ENCODE data around the gene TOP1. TPM values are rescaled to one million over a fixed set of nuclear protein-coding genes. Genes with fewer than 3 reads are reported as not detected.
A peak's percentile ranks its signal among the peaks of the same experiment; 100 is the strongest.

The TOP1 gene
- total RNA-seq, 1 donor from 2014 or later, result 102 TPM

DNA sequence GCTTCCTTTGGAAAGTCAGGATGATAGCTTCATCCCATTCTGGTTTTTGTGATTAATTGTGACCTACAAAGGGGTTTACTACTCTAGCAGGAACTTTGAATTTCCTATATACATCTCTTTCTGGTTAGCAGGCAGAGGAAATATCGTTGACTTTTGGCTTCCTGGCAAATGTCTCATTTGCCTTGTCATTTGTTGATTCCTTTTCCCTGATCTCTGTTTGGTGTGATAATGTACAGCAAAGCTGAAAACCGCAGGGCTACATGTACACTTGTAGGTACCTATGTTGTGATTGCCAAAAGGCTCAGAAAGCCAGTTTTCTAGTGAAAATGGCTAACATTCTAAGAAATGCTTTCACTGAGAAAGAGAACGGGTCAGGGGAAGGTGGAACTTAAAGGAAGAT, 44.3 kb downstream of the TOP1 start:
- Mint-ChIP-seq H3K4me1 (peaks cover 40% of the 10 kb centered on the region), H3K27ac (ENCODE audit: unreplicated experiment) (no peak overlapping the region), H3K27me3 (ENCODE audit: low read depth) (no peaks in the 10 kb centered on the region), H3K9me3 (no peaks in the 10 kb centered on the region), H3K36me3 (ENCODE audit: low read depth) (peaks cover 9% of the 10 kb centered on the region), H3K4me3 (no peak overlapping the region)
- no peak for DNase-seq (ENCODE audit: low read depth, low spot score)
- TF ChIP-seq, protein P1, sequence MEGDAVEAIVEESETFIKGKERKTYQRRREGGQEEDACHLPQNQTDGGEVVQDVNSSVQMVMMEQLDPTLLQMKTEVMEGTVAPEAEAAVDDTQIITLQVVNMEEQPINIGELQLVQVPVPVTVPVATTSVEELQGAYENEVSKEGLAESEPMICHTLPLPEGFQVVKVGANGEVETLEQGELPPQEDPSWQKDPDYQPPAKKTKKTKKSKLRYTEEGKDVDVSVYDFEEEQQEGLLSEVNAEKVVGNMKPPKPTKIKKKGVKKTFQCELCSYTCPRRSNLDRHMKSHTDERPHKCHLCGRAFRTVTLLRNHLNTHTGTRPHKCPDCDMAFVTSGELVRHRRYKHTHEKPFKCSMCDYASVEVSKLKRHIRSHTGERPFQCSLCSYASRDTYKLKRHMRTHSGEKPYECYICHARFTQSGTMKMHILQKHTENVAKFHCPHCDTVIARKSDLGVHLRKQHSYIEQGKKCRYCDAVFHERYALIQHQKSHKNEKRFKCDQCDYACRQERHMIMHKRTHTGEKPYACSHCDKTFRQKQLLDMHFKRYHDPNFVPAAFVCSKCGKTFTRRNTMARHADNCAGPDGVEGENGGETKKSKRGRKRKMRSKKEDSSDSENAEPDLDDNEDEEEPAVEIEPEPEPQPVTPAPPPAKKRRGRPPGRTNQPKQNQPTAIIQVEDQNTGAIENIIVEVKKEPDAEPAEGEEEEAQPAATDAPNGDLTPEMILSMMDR (conservative IDR thresholded peaks at IDR 0.05), result no peak

DNA sequence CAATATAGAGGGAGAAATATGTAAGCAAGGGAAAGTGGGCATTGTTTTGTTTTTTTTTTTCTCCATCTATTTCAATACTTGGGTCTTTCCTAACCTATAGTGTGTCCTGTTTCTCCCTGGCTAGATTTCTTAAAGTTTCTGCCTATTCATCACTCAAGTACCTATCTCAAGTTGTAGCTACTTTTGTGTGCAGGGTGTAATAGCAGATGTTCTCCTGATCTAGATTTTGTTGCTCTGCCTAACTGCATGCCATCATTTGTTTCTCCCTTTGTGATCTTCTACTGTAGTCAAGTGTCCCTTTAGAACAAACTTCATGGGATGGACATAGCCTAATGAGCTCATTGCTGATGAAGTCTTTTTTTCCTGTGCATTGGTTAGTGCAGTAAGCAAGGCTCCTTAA, 45.8 kb downstream of the TOP1 start:
- H3K27ac Mint-ChIP-seq (ENCODE audit: unreplicated experiment), result no peak overlapping the region
- no peak for DNase-seq (ENCODE audit: low read depth, low spot score)
- TF ChIP-seq, protein P1 (conservative IDR thresholded peaks at IDR 0.05), result no peak
- H3K4me1 Mint-ChIP-seq, result peaks cover 33% of the 10 kb centered on the region
- peaks cover 8% of the 10 kb centered on the region for H3K36me3 Mint-ChIP-seq (ENCODE audit: low read depth)
- H3K27me3 Mint-ChIP-seq (ENCODE audit: low read depth), result no peaks in the 10 kb centered on the region
- H3K9me3 Mint-ChIP-seq, result no peaks in the 10 kb centered on the region
- H3K4me3 Mint-ChIP-seq, result no peak overlapping the region

DNA sequence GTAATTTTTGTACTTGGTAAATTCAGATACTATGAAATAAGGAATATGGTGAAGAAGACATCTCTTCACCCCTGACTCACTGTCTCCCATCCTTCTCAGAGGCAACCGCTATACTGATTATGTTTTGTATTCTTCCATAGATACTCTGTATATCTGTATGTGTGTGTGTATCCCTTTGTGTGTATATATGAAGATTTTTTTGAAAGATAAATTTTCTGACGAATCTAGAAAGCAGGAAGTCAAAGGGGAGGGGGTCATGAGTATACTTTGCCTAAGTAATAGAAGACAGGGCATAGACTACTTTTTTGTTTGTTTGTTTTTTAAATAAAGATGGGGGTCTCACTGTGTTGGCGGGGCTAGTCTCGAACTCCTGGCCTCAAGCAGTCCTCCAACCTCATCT, 48.2 kb downstream of the TOP1 start:
- TF ChIP-seq, protein P1 (conservative IDR thresholded peaks at IDR 0.05), result no peak
- Mint-ChIP-seq H3K27ac (ENCODE audit: unreplicated experiment) (no peak overlapping the region), H3K4me1 (peaks cover 30% of the 10 kb centered on the region), H3K9me3 (no peaks in the 10 kb centered on the region), H3K4me3 (no peak overlapping the region), H3K36me3 (ENCODE audit: low read depth) (peaks cover 14% of the 10 kb centered on the region), H3K27me3 (ENCODE audit: low read depth) (no peaks in the 10 kb centered on the region)
- no peak for DNase-seq (ENCODE audit: low read depth, low spot score)

DNA sequence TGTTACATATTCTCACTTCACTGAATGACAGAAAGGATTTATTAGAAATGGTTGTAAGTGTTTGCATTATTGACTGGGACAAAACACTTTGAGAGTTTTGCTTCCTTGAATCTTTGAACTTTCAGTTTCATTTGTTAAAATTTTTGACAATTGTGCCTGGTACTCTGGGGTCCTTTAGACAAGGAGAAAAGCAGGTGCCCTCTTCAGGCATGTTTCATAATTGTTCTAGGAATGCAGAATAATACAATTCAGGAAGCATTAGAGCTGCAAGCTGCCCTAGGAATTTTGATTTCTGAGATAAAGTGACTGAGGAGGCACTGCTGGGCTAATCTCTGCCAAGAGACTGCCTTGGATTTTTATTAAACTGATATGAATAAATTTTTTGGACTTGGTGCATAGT, 49.7 kb downstream of the TOP1 start:
- Mint-ChIP-seq H3K4me3 (no peak overlapping the region), H3K27me3 (ENCODE audit: low read depth) (no peaks in the 10 kb centered on the region), H3K9me3 (no peaks in the 10 kb centered on the region), H3K36me3 (ENCODE audit: low read depth) (peaks cover 16% of the 10 kb centered on the region), H3K27ac (ENCODE audit: unreplicated experiment) (no peak overlapping the region), H3K4me1 (peaks cover 16% of the 10 kb centered on the region)
- TF ChIP-seq, protein P1 (conservative IDR thresholded peaks at IDR 0.05), result peak; percentile 64
- DNase-seq (ENCODE audit: low read depth, low spot score), result no peak

DNA sequence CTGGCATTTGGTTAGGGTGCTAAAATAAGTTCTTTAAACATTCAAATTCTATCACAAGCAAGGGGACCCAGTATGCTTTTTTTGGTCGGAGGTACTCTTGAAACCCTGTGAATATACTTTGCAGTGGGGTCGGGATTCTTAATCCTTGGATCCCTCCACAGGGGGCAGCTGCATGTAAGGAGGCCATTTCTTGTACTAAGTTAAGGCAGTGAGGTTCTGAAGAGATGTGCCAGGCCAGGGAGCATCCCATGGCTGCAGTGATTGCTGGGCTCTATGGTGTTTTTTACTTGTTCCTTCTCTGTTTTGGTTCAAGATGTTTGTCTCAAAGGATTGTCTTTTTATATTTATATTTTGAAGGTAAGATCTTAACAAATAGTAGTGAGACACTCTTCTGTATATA, 50.4 kb downstream of the TOP1 start:
- Mint-ChIP-seq H3K36me3 (ENCODE audit: low read depth) (peaks cover 17% of the 10 kb centered on the region), H3K27ac (ENCODE audit: unreplicated experiment) (no peak overlapping the region), H3K4me3 (no peak overlapping the region), H3K4me1 (peaks cover 9% of the 10 kb centered on the region), H3K9me3 (no peaks in the 10 kb centered on the region), H3K27me3 (ENCODE audit: low read depth) (no peaks in the 10 kb centered on the region)
- DNase-seq (ENCODE audit: low read depth, low spot score), result no peak
- TF ChIP-seq, protein P1 (conservative IDR thresholded peaks at IDR 0.05), result no peak

DNA sequence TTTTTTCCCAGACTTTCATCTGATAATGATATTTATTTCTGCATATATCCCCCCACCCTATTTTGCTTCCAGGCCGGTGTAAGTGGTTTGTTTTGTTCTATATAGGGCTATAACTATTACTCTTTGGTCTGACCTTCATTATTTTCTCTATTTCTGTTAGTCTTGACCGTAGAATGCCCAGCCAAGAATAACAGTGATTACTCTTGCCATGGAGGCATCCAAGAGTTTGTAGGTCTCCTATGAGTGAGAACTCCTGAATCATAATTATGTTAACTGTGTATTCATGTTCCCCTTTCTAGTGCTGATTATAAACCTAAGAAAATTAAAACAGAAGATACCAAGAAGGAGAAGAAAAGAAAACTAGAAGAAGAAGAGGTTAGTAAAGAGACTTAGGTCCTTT, 52.2 kb downstream of the TOP1 start:
- Mint-ChIP-seq H3K27ac (ENCODE audit: unreplicated experiment) (no peak overlapping the region), H3K9me3 (no peaks in the 10 kb centered on the region), H3K27me3 (ENCODE audit: low read depth) (no peaks in the 10 kb centered on the region), H3K4me3 (no peak overlapping the region), H3K36me3 (ENCODE audit: low read depth) (peaks cover 20% of the 10 kb centered on the region), H3K4me1 (peaks cover 4% of the 10 kb centered on the region)
- TF ChIP-seq, protein P1 (conservative IDR thresholded peaks at IDR 0.05), result no peak
- no peak for DNase-seq (ENCODE audit: low read depth, low spot score)

Data from neural crest cell (in vitro differentiated cells).